Glutamatergic neuron (in vitro differentiated cells): ENCODE measurements around the gene KPTN. TPM values are rescaled to one million over a fixed set of nuclear protein-coding genes. Genes with fewer than 3 reads are reported as not detected.

ENCODE experiments used
- DNase-seq: peaks from one replicate; pipeline ENCODE4 v3.0.0; 2022
- H3K27ac Mint-ChIP-seq: one replicate; pipeline ENCODE4 v1.8.0; 2020; ENCODE audit warnings: mild to moderate bottlenecking, mixed read lengths, inconsistent platforms; ENCODE audit not compliant: unreplicated experiment
- H3K27me3 Mint-ChIP-seq: one replicate; pipeline ENCODE4 v1.8.0; 2020; ENCODE audit warnings: mild to moderate bottlenecking, moderate library complexity, mixed read lengths, inconsistent platforms; ENCODE audit not compliant: unreplicated experiment
- H3K36me3 Mint-ChIP-seq: one replicate; pipeline ENCODE4 v1.8.0; 2020; ENCODE audit warnings: mild to moderate bottlenecking, mixed read lengths, inconsistent platforms; ENCODE audit not compliant: unreplicated experiment
- H3K4me1 Mint-ChIP-seq: one replicate; pipeline ENCODE4 v1.8.0; 2020; ENCODE audit warnings: mild to moderate bottlenecking, low read depth, mixed read lengths, inconsistent platforms; ENCODE audit not compliant: unreplicated experiment
- H3K4me3 Mint-ChIP-seq: one replicate; pipeline ENCODE4 v1.8.0; 2020; ENCODE audit warnings: mild to moderate bottlenecking, mixed read lengths, inconsistent platforms; ENCODE audit not compliant: unreplicated experiment
- H3K9me3 Mint-ChIP-seq: one replicate; pipeline ENCODE4 v1.8.0; 2020; ENCODE audit warnings: mild to moderate bottlenecking, moderate library complexity, mixed read lengths, inconsistent platforms; ENCODE audit not compliant: unreplicated experiment
- total RNA-seq: library from RNA; stranded (reverse); fragmentation: NEBNext Ultra II Directional; extraction: Animal tissue kit (Norgen Biotek cat#: 25700); gene quantifications from one replicate; pipeline ENCODE4 v1.2.1, GENCODE V29; 2021; ENCODE audit not compliant: unreplicated experiment
- TF ChIP-seq, protein P1 (sequence below): fragments of 200-600 bp; sonication (generic); IDR thresholded peaks from one replicate; pipeline ENCODE4 v1.5.0; 2021; ENCODE audit not compliant: partially characterized antibody, unreplicated experiment

KPTN gene
- total RNA-seq, 1 donor from 2014 or later = 51.2 TPM

DNA sequence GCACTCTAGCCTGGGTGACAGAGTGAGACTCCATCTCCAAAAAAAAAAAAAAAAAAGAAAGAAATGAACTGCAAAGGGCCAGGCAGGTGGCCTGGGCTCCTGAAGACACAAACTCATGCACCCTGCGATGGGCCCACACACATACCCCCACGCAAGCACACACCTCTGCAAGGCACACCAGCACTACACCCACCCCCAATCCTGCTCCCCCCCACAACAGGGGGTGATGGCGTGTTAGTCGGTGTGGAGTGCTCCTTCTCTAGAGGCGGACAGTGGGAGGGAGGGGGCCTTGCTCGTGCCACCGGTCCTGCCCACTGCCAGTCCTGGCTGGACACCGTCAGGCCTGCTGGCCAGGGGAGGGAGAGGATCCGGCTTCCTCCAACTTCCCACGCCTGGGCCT lies 10.7 kb downstream of the KPTN start:
- Mint-ChIP-seq H3K27ac (no peak overlapping the region), H3K4me1 (peaks cover 24% of the 10 kb centered on the region), H3K36me3 (no peaks in the 10 kb centered on the region), H3K9me3 (peaks cover 5% of the 10 kb centered on the region), H3K27me3 (peaks cover 8% of the 10 kb centered on the region), H3K4me3 (no peak overlapping the region)
- TF ChIP-seq, protein P1, sequence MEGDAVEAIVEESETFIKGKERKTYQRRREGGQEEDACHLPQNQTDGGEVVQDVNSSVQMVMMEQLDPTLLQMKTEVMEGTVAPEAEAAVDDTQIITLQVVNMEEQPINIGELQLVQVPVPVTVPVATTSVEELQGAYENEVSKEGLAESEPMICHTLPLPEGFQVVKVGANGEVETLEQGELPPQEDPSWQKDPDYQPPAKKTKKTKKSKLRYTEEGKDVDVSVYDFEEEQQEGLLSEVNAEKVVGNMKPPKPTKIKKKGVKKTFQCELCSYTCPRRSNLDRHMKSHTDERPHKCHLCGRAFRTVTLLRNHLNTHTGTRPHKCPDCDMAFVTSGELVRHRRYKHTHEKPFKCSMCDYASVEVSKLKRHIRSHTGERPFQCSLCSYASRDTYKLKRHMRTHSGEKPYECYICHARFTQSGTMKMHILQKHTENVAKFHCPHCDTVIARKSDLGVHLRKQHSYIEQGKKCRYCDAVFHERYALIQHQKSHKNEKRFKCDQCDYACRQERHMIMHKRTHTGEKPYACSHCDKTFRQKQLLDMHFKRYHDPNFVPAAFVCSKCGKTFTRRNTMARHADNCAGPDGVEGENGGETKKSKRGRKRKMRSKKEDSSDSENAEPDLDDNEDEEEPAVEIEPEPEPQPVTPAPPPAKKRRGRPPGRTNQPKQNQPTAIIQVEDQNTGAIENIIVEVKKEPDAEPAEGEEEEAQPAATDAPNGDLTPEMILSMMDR = no peak
- no peak for DNase-seq

DNA sequence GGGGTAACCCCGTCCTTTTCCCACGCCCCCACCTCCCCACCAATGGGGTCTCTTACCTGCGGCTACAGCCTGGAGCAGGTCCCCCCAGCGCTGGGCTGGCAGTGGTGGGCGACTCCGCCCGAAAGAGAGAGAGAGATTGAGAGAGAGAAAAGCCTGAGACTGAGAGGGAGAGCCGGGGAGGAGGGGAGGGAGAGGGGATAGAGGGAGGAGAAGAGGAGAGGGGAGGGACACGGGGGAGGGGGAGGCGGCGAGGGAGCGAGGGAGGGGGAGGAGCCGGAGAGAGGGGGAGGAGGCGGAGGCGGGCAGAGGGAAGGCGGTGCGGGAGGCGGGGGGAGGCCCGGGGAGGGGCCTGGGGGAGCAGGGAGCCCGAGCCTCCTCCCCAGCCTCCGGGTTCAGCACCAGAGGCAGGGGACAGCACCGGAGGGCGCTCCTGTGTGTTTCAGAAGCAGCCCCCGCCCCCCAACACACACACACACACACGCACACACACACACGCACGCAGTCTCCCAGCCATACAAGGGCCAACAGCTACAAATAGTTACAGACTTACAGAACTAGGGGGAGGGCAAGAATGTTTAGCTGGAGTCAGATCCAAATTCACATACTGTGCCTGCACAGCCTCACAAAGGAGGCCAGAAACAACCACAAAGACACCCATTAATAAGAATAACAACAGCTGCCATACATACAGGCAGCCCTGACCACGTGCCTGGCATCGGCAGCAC lies 12.1 kb downstream of the KPTN start, which contains the start of gene SLC8A2:
TSS of gene SLC8A2 (minus strand) at position 161 of the 725 bp plus-strand sequence. CDS start 5,490 bp downstream, outside the sequence.
- Mint-ChIP-seq H3K4me3 (peak within 1 kb of the TSS; percentile 92), H3K9me3 (peaks cover 8% of the 10 kb centered on the region), H3K4me1 (peaks cover 25% of the 10 kb centered on the region), H3K27me3 (peaks cover 8% of the 10 kb centered on the region), H3K36me3 (no peaks in the 10 kb centered on the region), H3K27ac (peak within 1 kb of the TSS; percentile 90)
- DNase-seq = peak; percentile 93
- TF ChIP-seq, protein P1 = no peak

DNA sequence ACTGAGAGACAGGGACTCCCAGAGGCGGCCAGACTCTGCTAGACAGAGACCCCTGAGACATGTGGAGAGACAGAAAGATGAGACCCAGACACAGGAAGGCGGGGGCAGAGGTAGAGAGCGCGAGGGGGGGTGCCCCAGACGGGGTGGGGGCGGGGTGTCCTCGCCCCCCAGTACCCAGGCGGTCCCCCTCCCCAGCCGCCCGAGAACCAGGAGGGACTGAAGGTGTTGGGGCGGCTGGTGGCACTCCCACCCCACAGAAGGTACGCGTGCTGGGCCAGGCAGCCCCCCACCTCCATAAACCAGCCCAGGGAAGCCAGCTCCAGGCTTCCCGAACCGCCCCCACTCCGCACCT lies 12.7 kb downstream of the KPTN start:
- peak overlapping the region; percentile 90 for H3K27ac Mint-ChIP-seq
- no peak for DNase-seq
- H3K27me3 Mint-ChIP-seq = peaks cover 8% of the 10 kb centered on the region
- peaks cover 25% of the 10 kb centered on the region for H3K4me1 Mint-ChIP-seq
- TF ChIP-seq, protein P1 = no peak
- peaks cover 8% of the 10 kb centered on the region for H3K9me3 Mint-ChIP-seq
- no peaks in the 10 kb centered on the region for H3K36me3 Mint-ChIP-seq
- H3K4me3 Mint-ChIP-seq = peak overlapping the region; percentile 92

DNA sequence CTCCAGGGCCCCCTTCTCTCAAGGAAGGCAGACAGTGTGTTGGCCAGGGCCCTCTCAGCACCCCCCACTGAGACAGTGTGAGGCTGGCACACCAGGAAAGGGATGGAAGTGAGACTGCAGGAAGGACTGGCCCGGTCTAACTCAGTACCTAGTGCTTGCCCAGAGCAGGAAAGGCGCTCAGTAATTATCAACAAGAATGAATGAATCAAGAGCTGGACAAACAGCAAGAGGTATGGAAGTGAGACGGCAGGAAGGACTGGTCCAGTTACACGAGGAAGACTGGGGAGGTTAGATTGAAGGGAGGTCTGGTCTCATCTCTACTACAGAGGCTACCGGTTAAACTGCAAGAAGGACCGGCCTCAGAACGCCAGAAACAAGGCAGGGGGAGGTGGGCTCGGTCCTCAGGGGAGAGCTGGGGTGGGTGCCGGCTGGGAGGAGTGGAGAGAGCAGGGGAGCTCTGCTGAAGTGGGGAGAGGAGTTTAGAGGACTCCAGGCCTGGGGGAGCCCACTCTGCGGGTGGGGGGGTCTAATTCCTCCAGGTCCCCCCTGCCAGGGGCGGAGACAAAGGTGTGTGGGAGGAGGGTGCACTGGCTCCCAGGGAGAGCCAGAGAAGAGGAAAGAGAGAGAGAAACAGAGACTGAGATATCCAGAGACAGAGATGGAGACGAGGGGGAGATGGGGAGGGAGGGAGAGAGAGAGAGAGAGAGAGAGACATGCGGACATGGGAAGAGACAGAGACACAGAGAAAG lies 13.4 kb downstream of the KPTN start:
- Mint-ChIP-seq H3K27me3 (peaks cover 8% of the 10 kb centered on the region), H3K4me1 (peaks cover 25% of the 10 kb centered on the region), H3K4me3 (peak overlapping the region; percentile 92), H3K36me3 (no peaks in the 10 kb centered on the region), H3K9me3 (peaks cover 8% of the 10 kb centered on the region), H3K27ac (peak overlapping the region; percentile 90)
- TF ChIP-seq, protein P1 = no peak
- no peak for DNase-seq

DNA sequence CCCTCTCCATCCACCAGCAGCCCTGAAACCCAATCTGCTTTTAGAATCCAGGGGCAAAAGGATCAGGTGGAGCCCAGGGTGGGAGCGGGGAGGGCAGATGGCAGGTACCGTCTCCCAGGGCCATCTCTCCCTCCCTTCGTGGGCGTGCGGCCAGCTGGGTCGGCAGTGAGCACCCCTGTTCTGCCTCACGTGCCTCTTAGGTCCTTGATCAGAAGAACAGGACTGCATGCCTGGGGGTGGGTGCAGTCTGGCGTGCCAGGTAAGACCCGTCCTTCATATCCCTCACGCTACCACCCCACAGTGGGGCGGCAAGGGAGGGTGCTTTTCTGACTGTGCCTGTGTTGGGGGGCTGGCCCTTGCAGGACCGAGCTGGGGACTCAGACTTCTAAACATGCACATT lies 14.3 kb downstream of the KPTN start:
- TF ChIP-seq, protein P1 = no peak
- Mint-ChIP-seq H3K4me1 (peaks cover 22% of the 10 kb centered on the region), H3K4me3 (peak overlapping the region; percentile 92), H3K27me3 (peaks cover 8% of the 10 kb centered on the region), H3K9me3 (peaks cover 3% of the 10 kb centered on the region), H3K27ac (peak overlapping the region; percentile 9), H3K36me3 (no peaks in the 10 kb centered on the region)
- no peak for DNase-seq
